ENCODE results near the gene LYPLA2. TPM values are rescaled to one million over a fixed set of nuclear protein-coding genes. Genes with fewer than 3 reads are reported as not detected.
A peak's percentile ranks its signal among the peaks of the same experiment; 100 is the strongest.

Gene LYPLA2
- total and polyA plus RNA-seq, 2 donors (not counting 1 experiment from before 2014, with no cell fraction given) = 50.6 to 60.5 TPM

DNA sequence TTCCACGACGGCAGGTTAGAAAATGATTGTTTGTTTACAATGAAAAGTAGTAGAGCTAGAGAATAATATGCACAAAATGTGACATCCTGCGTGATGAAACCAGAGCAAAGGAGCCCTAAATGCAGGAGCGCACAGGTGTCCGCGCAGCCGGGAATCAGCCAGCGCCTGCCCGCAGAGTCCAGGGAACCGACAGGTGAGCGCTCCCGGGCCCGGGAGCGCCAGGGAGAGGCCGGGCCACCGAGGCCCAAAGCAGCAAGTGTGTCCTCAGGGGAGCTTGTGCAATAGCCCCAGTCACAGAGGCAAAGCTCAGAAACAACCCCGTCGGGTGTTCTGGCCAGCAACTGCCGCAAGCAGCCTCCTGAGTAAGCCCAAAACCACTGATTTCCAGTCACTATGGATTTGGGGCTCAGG is 10.4 kb downstream of the LYPLA2 start:
- Histone ChIP-seq H2AFZ (ENCODE audit: insufficient read depth, low read depth, low read length, poor library complexity, severe bottlenecking) (peak overlapping the region; percentile 94), H3K9me3 (ENCODE audit: control extremely low read depth in 1 of 3, control insufficient read depth in 2 of 3, insufficient read depth in 1 of 3, low read length in 2 of 3) (peaks cover 0 to 3% (median 0%) of the 10 kb centered on the region in 3 donors), H3K4me3 (ENCODE audit: control extremely low read depth in 1 of 5, extremely low read depth in 1 of 5, insufficient read depth in 1 of 5, low read depth in 2 of 5, low read length in 4 of 5) (peak overlapping the region; percentile 39 to 99 (median 80)), H3K9ac (ENCODE audit: low read length) (peak overlapping the region; percentile 95), H3K4me2 (replicated peaks; ENCODE audit: low read depth, low read length, poor library complexity, severe bottlenecking) (peak overlapping the region; percentile 97), H3K27ac (ENCODE audit: low read length in 2 of 2) (peak overlapping the region; percentile 79 to 93), H3K79me2 (ENCODE audit: control insufficient read depth, insufficient read depth, low read length) (peaks cover 4% of the 10 kb centered on the region), H3K4me1 (ENCODE audit: control insufficient read depth in 2 of 2, insufficient read depth in 2 of 2, low read length in 2 of 2) (peaks cover 15 to 20% of the 10 kb centered on the region in 2 donors), H3K27me3 (replicated peaks in 1 of 4; ENCODE audit: control extremely low read depth in 1 of 4, control insufficient read depth in 3 of 4, insufficient read depth in 4 of 4, low read length in 3 of 4) (no peaks in the 10 kb centered on the region), H4K20me1 (ENCODE audit: control insufficient read depth, insufficient read depth, low read length, poor library complexity, severe bottlenecking) (no peaks in the 10 kb centered on the region), H3K36me3 (replicated peaks in 1 of 2; ENCODE audit: control extremely low read depth in 1 of 2, control insufficient read depth in 1 of 2, extremely low read depth in 1 of 2, insufficient read depth in 2 of 2, low read length in 1 of 2) (peaks cover 2 to 7% of the 10 kb centered on the region in 2 experiments)
- POLR2A ChIA-PET = interaction anchor here (0.6 to 1.9 kb wide), 6 partner anchors 8 to 700 kb away, joined by 3 to 7 read pairs (median 4); partner anchors contain the start of genes HMGCL, LYPLA2 and PITHD1
- no peak for ATAC-seq (ENCODE audit: low read depth)
- intact Hi-C loops (cut with micrococcal nuclease) = loop anchor here (2.0 kb wide), 2 partner anchors 59 to 157 kb away; partner anchors contain the start of genes ELOA and PNRC2
- Mint-ChIP-seq H3K27me3 (no peaks in the 10 kb centered on the region), H3K27ac (peak overlapping the region; percentile 83), H3K4me1 (peaks cover 18% of the 10 kb centered on the region), H3K4me3 (peak overlapping the region; percentile 95), H3K9me3 (ENCODE audit: insufficient read depth) (no peaks in the 10 kb centered on the region)
- TF ChIP-seq EZH2 (IDR thresholded peaks at IDR 0.05; ENCODE audit: borderline replicate concordance, insufficient read depth, low read depth, low read length, poor library complexity, severe bottlenecking) (no peak), CTCF (IDR thresholded peaks at IDR 0.05) (no peak)
- WGBS (ENCODE audit: insufficient coverage) = 62% methylated on average over 17 of the region's 19 CpGs
- DNase-seq = no peak
- CTCF ChIA-PET = interaction anchor here (0.7 to 2.7 kb wide), 4 partner anchors 9 to 57 kb away, joined by 3 to 33 read pairs (median 4); partner anchors contain the start of gene HMGCL

- Histone ChIP-seq H4K20me1 (ENCODE audit: control insufficient read depth, insufficient read depth, low read length, poor library complexity, severe bottlenecking) (no peaks in the 10 kb centered on the region), H3K27me3 (replicated peaks in 1 of 4; ENCODE audit: control extremely low read depth in 1 of 4, control insufficient read depth in 3 of 4, insufficient read depth in 4 of 4, low read length in 3 of 4) (no peaks in the 10 kb centered on the region), H3K4me2 (replicated peaks; ENCODE audit: low read depth, low read length, poor library complexity, severe bottlenecking) (peak overlapping the region; percentile 97), H2AFZ (ENCODE audit: insufficient read depth, low read depth, low read length, poor library complexity, severe bottlenecking) (no peak overlapping the region), H3K9me3 (ENCODE audit: control extremely low read depth in 1 of 3, control insufficient read depth in 2 of 3, insufficient read depth in 1 of 3, low read length in 2 of 3) (peaks cover 0 to 3% (median 0%) of the 10 kb centered on the region in 3 donors), H3K36me3 (replicated peaks in 1 of 2; ENCODE audit: control extremely low read depth in 1 of 2, control insufficient read depth in 1 of 2, extremely low read depth in 1 of 2, insufficient read depth in 2 of 2, low read length in 1 of 2) (peaks cover 2 to 11% of the 10 kb centered on the region in 2 experiments), H3K9ac (ENCODE audit: low read length) (no peak overlapping the region), H3K79me2 (ENCODE audit: control insufficient read depth, insufficient read depth, low read length) (peaks cover 4% of the 10 kb centered on the region), H3K4me3 (ENCODE audit: control extremely low read depth in 1 of 5, extremely low read depth in 1 of 5, insufficient read depth in 1 of 5, low read depth in 2 of 5, low read length in 4 of 5) (no peak overlapping the region), H3K4me1 (ENCODE audit: control insufficient read depth in 2 of 2, insufficient read depth in 2 of 2, low read length in 2 of 2) (peaks cover 15 to 20% of the 10 kb centered on the region in 2 donors), H3K27ac (ENCODE audit: low read length in 2 of 2) (no peak overlapping the region)
- ATAC-seq (ENCODE audit: low read depth) (no peak), DNase-seq (no peak)
- Mint-ChIP-seq H3K27me3 (no peaks in the 10 kb centered on the region), H3K4me3 (peak overlapping the region; percentile 67), H3K27ac (peak overlapping the region; percentile 83), H3K4me1 (peaks cover 18% of the 10 kb centered on the region), H3K9me3 (ENCODE audit: insufficient read depth) (no peaks in the 10 kb centered on the region)
- intact Hi-C loops (cut with micrococcal nuclease) = loop anchor here (2.0 kb wide), 2 partner anchors 59 to 157 kb away; partner anchors contain the start of genes ELOA and PNRC2
- CTCF ChIA-PET = interaction anchor here (0.7 to 2.8 kb wide), 7 partner anchors 8 to 226 kb away, joined by 3 to 33 read pairs (median 4); partner anchors contain the start of genes CNR2 and HMGCL
- TF ChIP-seq EZH2 (IDR thresholded peaks at IDR 0.05; ENCODE audit: borderline replicate concordance, insufficient read depth, low read depth, low read length, poor library complexity, severe bottlenecking) = no peak
- no peak for TF ChIP-seq CTCF (IDR thresholded peaks at IDR 0.05)
- POLR2A ChIA-PET = interaction anchor here (0.9 to 1.7 kb wide), 3 partner anchors 23 to 112 kb away, joined by 3 to 7 read pairs (median 5); partner anchors contain the start of genes HMGCL and PITHD1
- WGBS (ENCODE audit: insufficient coverage) = 94% methylated on average over 9 of the region's 10 CpGs
Observed at GRCh38 chr1:23801876-23802275, 10.9 kb downstream of the LYPLA2 start.
